Upper lobe of right lung (tissue), 1 donor: ENCODE data around the gene IGLL1. TPM values are rescaled to one million over a fixed set of nuclear protein-coding genes. Genes with fewer than 3 reads are reported as not detected.
"Not testable (repeated sequence)": the region's sequence is repeated elsewhere in the genome, so short reads cannot be mapped to it uniquely, and the experiment has no call there.

ENCODE experiments used
- ATAC-seq: fragments of 200-7000 bp; cut with Tn5 transposase; one replicate; pipeline ENCODE4 v1.9.1; 2020; ENCODE audit warnings: mild to moderate bottlenecking, moderate library complexity
- DNase-seq: peaks from one replicate; pipeline ENCODE4 v3.0.0-alpha.2; 2020
- H3K27ac ChIP-seq: fragments of 200-600 bp; one replicate; pipeline ENCODE4 v1.8.0; 2022
- H3K27me3 ChIP-seq: fragments of 200-600 bp; one replicate; pipeline ENCODE4 v1.8.0; 2022; ENCODE audit warnings: mild to moderate bottlenecking
- H3K36me3 ChIP-seq: fragments of 200-600 bp; one replicate; pipeline ENCODE4 v1.8.0; 2022
- H3K4me1 ChIP-seq: fragments of 200-600 bp; one replicate; pipeline ENCODE4 v1.8.0; 2022
- H3K4me3 ChIP-seq: fragments of 200-600 bp; one replicate; pipeline ENCODE4 v1.8.0; 2022; ENCODE audit warnings: mild to moderate bottlenecking
- H3K9me3 ChIP-seq: fragments of 200-600 bp; one replicate; pipeline ENCODE4 v1.8.0; 2022
- intact Hi-C: fragments of 100-400 bp; cut with DNase I; formaldehyde crosslinking; loops from one replicate; pipeline ENCODE4 v1.11.0; 2022
- long read RNA-seq: library from polyadenylated mRNA; unstranded; transcript quantifications from one replicate; pipeline ENCODE4 v2.0.0, GENCODE V29; 2021
- total RNA-seq: library from RNA; stranded (reverse); fragmentation: NEBNext Ultra II Directional; extraction: Animal tissue kit (Norgen Biotek cat#: 25700); gene quantifications from one replicate; pipeline ENCODE4 v1.2.1, GENCODE V29; 2021
- TF ChIP-seq, protein P1 (sequence below): fragments of 200-600 bp; IDR thresholded peaks from one replicate; pipeline ENCODE4 v1.8.0; 2022; ENCODE audit warnings: antibody characterized with exemption
- donor health status: DM: no; HTN: yes; CAD: no; lungs with severe emphysema.

Gene IGLL1
- not detected for total RNA-seq
- long read RNA-seq, result 0 reads

DNA sequence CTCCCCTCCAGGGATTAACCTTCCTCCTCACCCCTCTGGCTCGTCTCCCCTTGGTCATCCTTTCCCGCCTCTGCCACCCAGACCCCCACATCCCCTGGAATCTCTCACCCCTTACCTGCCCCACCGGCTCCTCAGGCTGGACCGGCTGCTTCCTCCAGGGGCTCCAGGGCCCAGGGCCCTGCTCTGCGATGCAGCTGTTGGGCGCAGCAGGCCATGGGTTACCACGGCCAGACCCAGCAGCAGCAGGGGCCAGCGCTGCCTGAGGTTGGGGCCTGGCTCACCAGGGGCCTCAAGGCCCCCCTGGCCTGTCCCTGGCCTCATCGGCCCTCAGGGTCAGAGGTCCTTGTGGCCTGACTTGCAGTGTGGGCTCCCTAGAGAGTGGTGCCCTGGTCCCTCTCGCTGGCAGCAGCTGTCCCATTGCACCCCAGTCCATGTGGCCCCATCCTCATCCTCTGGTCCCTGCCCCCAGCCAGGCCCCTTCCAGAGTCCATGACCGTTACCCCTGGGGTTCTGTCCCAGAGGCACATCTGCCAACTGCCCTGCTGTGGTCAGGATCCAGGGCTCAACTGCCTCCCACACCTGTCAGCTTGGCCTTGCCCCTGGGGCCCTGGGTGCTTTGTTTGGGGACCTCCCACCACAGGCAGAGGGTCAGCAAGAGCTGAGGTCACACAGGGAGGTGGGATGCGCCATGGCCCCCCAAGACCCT lies at the start of gene IGLL1:
Gene IGLL1 (minus strand): TSS at position 421 of the 706 bp plus-strand sequence. CDS start 100 bp downstream, at position 321.
- intact Hi-C loops, result no loop called here
- DNase-seq (no peak), ATAC-seq (peak; percentile 8)
- Histone ChIP-seq H3K36me3 (no peaks in the 10 kb centered on the region), H3K4me3 (no peak within 1 kb of the TSS), H3K4me1 (no peaks in the 10 kb centered on the region), H3K27me3 (no peaks in the 10 kb centered on the region), H3K9me3 (no peaks in the 10 kb centered on the region), H3K27ac (no peak within 1 kb of the TSS)
- TF ChIP-seq, protein P1, sequence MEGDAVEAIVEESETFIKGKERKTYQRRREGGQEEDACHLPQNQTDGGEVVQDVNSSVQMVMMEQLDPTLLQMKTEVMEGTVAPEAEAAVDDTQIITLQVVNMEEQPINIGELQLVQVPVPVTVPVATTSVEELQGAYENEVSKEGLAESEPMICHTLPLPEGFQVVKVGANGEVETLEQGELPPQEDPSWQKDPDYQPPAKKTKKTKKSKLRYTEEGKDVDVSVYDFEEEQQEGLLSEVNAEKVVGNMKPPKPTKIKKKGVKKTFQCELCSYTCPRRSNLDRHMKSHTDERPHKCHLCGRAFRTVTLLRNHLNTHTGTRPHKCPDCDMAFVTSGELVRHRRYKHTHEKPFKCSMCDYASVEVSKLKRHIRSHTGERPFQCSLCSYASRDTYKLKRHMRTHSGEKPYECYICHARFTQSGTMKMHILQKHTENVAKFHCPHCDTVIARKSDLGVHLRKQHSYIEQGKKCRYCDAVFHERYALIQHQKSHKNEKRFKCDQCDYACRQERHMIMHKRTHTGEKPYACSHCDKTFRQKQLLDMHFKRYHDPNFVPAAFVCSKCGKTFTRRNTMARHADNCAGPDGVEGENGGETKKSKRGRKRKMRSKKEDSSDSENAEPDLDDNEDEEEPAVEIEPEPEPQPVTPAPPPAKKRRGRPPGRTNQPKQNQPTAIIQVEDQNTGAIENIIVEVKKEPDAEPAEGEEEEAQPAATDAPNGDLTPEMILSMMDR, result no peak

DNA sequence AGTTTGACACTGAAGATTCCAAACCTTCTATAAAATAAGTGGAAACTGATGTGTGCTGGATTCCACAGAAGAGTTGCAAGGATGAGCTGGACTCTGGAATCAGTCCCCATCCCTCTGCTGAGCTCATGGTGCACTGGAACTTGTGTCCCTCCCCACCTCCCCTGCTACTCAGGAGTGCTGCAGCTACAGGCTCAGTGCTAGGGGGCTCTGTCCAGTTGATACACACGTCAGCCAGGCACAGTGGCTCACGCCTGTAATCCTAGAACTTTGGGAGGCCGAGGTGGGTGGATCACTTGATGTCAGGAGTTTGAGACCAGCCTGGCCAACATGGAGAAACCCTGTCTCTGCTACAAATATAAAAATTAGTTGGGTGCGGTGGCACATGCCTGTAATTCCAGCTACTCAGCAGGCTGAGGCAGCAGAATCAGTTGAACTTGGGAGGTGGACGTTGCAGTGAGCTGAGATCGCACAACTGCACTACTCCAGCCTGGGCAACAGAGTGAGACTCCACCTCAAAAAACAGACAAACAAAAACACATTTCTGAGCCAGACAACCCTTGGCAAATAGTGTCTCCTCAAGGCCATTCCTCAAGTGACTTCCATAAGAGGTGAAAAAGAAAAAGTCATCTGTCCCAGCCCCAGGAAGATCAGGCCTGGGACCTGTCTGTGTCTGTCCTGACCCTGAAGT lies 48.1 kb upstream of the IGLL1 start:
- H3K4me3 ChIP-seq, H3K9me3 ChIP-seq, H3K27ac ChIP-seq, DNase-seq, H3K27me3 ChIP-seq, H3K4me1 ChIP-seq, intact Hi-C loops, H3K36me3 ChIP-seq, ATAC-seq: not testable (repeated sequence)

DNA sequence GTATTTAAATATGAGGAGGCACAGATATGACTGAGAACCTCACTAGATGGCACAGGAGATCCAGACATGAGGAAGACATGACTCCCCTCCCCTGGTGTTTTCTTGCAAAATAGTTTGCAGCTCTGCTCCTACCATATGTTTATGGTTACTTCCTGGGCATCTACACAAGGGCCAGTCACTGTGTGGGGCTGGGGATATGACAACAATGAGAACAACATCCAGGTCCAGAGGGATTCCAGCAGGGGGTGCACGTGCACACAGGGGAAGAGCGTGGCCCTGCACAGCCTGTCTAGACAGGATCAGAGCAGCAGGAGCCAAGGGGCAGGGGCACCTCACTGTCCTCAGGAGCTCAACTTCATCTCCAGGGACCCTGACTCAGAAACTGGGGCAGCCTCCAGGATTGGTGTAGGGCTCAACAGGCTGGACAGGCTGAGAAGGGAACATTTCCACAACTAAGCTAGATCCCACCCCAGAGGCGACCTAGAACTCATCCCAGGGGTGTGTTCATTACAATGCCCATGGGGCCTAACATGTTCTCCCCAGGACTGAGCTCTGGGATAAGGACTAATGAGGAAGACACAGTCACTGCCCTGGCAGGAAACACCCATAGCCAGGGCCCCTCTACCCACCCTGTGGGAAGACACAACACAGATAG lies 47.4 kb upstream of the IGLL1 start:
- H3K36me3 ChIP-seq, H3K27ac ChIP-seq, intact Hi-C loops, H3K4me3 ChIP-seq, H3K4me1 ChIP-seq, DNase-seq, H3K9me3 ChIP-seq, H3K27me3 ChIP-seq: not testable (repeated sequence)
- TF ChIP-seq, protein P1, result peak; percentile 34
- ATAC-seq, result peak; percentile 86

DNA sequence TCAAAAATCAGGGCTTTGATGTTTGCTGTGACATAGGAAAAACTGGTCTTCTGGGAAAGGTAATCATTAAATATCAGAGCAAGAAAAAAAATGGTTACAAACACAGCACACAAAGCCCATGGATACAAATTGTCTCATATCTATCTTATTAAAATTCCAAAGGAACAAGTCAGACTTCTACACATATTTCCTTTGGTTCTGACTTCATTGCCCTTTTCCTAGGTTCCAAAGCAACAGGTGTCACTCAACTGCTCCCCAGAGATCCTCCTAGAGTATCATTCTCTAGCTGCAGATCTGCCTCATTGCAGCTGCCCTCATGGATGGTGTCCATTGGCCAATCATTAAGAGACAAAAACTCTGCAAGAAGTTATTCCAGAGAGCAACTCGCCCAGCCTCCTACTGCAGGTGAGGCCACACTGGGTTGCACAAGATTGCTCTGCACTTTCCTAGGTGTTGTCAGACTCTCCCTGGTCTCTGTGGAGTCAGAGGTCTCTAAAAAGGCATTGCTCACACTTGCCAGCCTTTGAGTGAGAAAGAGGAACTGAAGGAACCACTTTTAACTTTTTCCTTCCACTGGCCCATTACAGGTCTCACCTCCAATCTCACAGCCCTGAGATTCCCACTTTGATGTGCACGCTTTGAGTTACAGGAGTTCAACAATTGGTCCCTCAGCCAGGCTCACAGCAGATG lies 46.3 kb upstream of the IGLL1 start:
- Histone ChIP-seq H3K4me1 (no peaks in the 10 kb centered on the region), H3K9me3 (no peaks in the 10 kb centered on the region), H3K36me3 (no peaks in the 10 kb centered on the region), H3K27me3 (no peaks in the 10 kb centered on the region), H3K4me3 (no peak overlapping the region), H3K27ac (no peak overlapping the region)
- TF ChIP-seq, protein P1, result no peak
- intact Hi-C loops, result no loop called here
- DNase-seq (no peak), ATAC-seq (no peak)

DNA sequence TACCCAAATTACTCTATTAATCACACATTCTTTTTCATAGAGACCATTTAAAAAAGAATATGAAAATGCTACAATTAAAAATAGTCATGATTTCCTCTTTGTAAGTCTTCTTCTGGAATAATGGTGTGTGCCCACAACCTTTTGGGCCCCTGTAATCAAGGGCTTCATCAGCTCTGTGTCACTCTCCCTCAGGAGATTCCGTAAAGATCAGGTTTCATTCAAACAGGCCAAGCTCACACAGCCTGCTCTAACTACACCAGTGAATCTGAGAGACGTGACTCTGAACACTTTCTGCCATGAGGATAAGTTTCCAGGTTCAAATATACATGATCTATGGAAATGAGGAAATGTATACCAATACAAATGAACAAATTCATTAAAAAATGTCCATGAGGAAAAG lies 42.5 kb upstream of the IGLL1 start:
- ATAC-seq (no peak), DNase-seq (no peak)
- H3K4me1 ChIP-seq, result no peaks in the 10 kb centered on the region
- H3K27ac ChIP-seq, result no peak overlapping the region
- TF ChIP-seq, protein P1, result no peak
- H3K4me3 ChIP-seq, result no peak overlapping the region
- intact Hi-C loops, result no loop called here
- no peaks in the 10 kb centered on the region for H3K9me3 ChIP-seq
- no peaks in the 10 kb centered on the region for H3K36me3 ChIP-seq
- no peaks in the 10 kb centered on the region for H3K27me3 ChIP-seq

DNA sequence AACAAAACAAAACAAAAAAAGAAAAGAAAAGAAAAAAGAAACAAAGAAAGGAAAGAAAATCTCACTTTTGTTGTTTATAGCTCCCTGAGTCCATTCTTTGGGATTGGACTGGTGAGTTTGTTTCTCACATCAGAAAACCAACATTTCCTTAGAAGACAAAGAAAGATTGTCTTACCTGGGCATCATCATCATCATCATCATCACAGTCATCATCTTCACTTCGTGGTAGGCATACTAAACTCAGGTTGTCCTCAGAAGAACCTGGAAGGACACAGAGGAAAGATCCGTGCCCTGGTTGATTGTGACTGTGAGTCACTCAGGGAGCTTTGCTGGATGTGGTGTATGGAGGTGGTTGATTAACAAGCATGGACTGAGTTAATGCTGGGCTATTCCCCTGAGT lies 41.8 kb upstream of the IGLL1 start:
- H3K4me3 ChIP-seq, H3K27ac ChIP-seq, H3K27me3 ChIP-seq, ATAC-seq, H3K9me3 ChIP-seq, DNase-seq, H3K4me1 ChIP-seq, H3K36me3 ChIP-seq, intact Hi-C loops: not testable (repeated sequence)
